ENCODE data around the gene ANKRD35.
"Not testable (repeated sequence)": the region's sequence is repeated elsewhere in the genome, so short reads cannot be mapped to it uniquely, and the experiment has no call there.

Gene ANKRD35

DNA sequence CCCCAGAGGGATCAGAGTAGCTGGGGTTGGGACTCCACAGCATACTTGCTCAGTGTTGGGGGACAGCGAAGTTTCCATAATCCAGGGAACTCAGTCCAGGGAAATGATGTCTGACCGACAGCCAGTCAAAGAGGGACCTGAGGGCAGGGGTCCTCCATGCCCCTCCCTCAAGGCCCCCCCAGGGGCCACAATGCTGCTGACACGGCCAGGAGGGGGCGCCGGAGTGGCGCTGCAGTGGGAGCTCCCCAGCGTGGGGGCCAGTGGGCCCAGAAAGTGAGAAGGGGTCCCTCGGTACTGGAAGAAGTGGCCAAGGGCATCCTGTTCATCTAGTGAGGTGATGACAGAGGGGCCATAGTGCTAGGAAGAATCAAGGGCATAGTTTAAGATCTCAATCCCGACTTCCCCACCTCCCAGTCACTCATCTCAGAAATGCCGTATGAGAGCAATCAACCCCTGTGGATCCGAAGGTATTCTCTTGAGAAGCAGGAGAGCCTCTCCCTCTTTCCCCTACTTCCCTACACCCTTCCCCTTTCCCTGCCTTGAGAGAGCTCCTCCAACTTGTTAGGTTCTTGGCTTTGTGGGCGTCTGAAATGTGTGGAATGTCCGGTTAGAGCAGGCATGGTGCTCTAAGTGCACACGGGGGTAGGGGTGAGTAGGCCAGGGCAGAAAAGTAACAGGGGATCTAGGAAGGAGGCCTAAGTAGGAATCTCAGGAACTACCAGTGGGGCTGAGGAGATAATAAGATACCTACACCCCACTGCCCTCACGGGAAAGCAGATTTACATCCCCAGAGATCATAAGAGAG, 36.1 kb downstream of the ANKRD35 start:
- no peak for ATAC-seq
- no peak overlapping the region for H3K27ac Mint-ChIP-seq
- no peaks in the 10 kb centered on the region for H3K9me3 Mint-ChIP-seq
- peaks cover 52% of the 10 kb centered on the region for H3K36me3 Mint-ChIP-seq
- H3K4me3 Mint-ChIP-seq: no peak overlapping the region
- H3K4me1 Mint-ChIP-seq: peaks cover 9% of the 10 kb centered on the region
- no peaks in the 10 kb centered on the region for H3K27me3 Mint-ChIP-seq

- H3K36me3 Mint-ChIP-seq: peaks cover 36% of the 10 kb centered on the region
- no peaks in the 10 kb centered on the region for H3K9me3 Mint-ChIP-seq
- H3K27me3 Mint-ChIP-seq: no peaks in the 10 kb centered on the region
- no peak overlapping the region for H3K4me3 Mint-ChIP-seq
- no peak overlapping the region for H3K27ac Mint-ChIP-seq
- ATAC-seq: no peak
- peaks cover 9% of the 10 kb centered on the region for H3K4me1 Mint-ChIP-seq
These were observed 37.8 kb downstream of the ANKRD35 start for GRCh38 chr1:145847827-145848226.

- Mint-ChIP-seq H3K4me3 (no peak overlapping the region), H3K27ac (no peak overlapping the region), H3K4me1 (peaks cover 9% of the 10 kb centered on the region), H3K9me3 (no peaks in the 10 kb centered on the region), H3K36me3 (peaks cover 35% of the 10 kb centered on the region), H3K27me3 (no peaks in the 10 kb centered on the region)
- ATAC-seq: no peak
These were observed 39.5 kb downstream of the ANKRD35 start for GRCh38 chr1:145846201-145846612.

GRCh38 chr1:145845514-145846161, 40.0 kb downstream of the ANKRD35 start, which contains the start of gene NUDT17:
Gene NUDT17, plus strand, starts transcription at chr1:145845630. Its CDS starts 11 bp downstream, at chr1:145845641.
- ATAC-seq: peak; percentile 86
- H3K36me3 Mint-ChIP-seq: peaks cover 29% of the 10 kb centered on the region
- no peaks in the 10 kb centered on the region for H3K27me3 Mint-ChIP-seq
- H3K27ac Mint-ChIP-seq: no peak within 1 kb of the TSS
- peaks cover 9% of the 10 kb centered on the region for H3K4me1 Mint-ChIP-seq
- no peak within 1 kb of the TSS for H3K4me3 Mint-ChIP-seq
- H3K9me3 Mint-ChIP-seq: no peaks in the 10 kb centered on the region

DNA sequence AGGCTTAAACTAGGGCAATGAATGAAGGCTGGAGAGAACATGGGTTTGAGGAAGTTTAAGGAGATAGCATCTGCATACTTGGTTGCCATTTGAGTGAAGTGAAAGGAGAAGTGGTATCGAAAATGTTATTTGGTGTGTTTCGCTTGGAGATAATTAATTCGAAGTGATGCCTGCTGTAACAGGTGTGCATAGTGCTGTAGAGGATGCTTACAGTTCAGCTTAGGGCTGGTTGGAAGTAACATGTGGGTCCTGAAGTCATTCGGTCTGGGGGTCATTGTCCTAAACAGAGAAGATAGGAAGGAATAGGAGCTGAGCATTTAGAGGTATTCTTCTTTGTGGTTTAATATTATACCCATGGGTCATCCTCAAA, 40.5 kb downstream of the ANKRD35 start:
- Mint-ChIP-seq H3K36me3 (peaks cover 25% of the 10 kb centered on the region), H3K4me1 (peaks cover 9% of the 10 kb centered on the region), H3K27me3 (no peaks in the 10 kb centered on the region), H3K27ac (no peak overlapping the region), H3K9me3 (no peaks in the 10 kb centered on the region), H3K4me3 (no peak overlapping the region)
- peak; percentile 95 for ATAC-seq

DNA sequence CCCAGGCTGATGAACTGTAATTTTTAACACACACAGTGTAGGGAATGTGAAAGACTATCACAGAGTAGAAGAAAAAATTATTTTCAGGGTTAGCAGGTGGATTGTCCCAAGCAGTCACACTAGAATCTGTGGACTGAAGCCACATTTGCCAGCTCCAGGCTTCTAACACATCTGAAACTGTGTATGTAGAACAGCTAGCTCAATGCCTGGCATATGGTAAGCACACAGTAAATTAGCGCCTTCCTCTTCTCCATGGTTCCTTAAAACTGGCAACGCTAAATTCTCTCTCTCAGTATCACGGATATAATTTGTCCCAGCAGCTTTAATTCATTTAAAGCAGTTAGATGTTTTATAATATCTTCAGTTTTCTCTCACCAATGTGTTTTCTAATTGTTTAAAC, 42.6 kb downstream of the ANKRD35 start:
- Mint-ChIP-seq H3K27me3 (no peaks in the 10 kb centered on the region), H3K4me3 (no peak overlapping the region), H3K36me3 (peaks cover 23% of the 10 kb centered on the region), H3K9me3 (no peaks in the 10 kb centered on the region), H3K27ac (no peak overlapping the region), H3K4me1 (peaks cover 9% of the 10 kb centered on the region)
- no peak for ATAC-seq

DNA sequence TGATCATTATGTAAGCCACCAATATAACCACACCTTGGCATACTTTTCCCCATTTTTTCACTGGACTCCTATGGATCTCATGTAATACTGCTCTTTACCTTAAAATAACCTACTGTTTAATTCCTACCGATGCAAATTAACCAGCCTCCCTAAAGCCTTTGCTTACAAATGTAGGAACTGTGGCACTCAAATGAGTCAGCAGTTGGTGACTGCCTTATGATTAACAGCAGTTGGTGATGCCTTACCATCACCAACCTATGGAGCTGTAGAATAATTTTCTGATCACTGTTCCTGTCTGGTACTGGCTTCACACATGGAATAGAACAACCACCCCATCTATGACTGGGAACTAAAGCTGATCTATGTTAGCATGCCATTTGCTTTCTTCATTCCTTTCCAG, 48.0 kb downstream of the ANKRD35 start:
- ATAC-seq: no peak
- H3K9me3 Mint-ChIP-seq: no peaks in the 10 kb centered on the region
- H3K27me3 Mint-ChIP-seq: no peaks in the 10 kb centered on the region
- H3K27ac Mint-ChIP-seq: no peak overlapping the region
- no peak overlapping the region for H3K4me3 Mint-ChIP-seq
- H3K4me1 Mint-ChIP-seq: no peaks in the 10 kb centered on the region
- peaks cover 47% of the 10 kb centered on the region for H3K36me3 Mint-ChIP-seq

GRCh38 chr1:145830810-145831209, 54.9 kb downstream of the ANKRD35 start:
- not testable (repeated sequence) for H3K9me3 Mint-ChIP-seq, H3K27ac Mint-ChIP-seq, ATAC-seq

GRCh38 chr1:145828367-145829026, 57.2 kb downstream of the ANKRD35 start:
- Mint-ChIP-seq H3K4me3 (no peak overlapping the region), H3K27ac (peak overlapping the region; percentile 1), H3K4me1 (peaks cover 13% of the 10 kb centered on the region), H3K27me3 (no peaks in the 10 kb centered on the region), H3K36me3 (peaks cover 71% of the 10 kb centered on the region), H3K9me3 (no peaks in the 10 kb centered on the region)
- no peak for ATAC-seq

More at GRCh38 chr1:145830810-145831209, 54.9 kb downstream of the ANKRD35 start:
- Mint-ChIP-seq H3K36me3 (peaks cover 72% of the 10 kb centered on the region), H3K4me1 (peaks cover 11% of the 10 kb centered on the region)
- H3K27me3 Mint-ChIP-seq, H3K4me3 Mint-ChIP-seq: not testable (repeated sequence)

DNA sequence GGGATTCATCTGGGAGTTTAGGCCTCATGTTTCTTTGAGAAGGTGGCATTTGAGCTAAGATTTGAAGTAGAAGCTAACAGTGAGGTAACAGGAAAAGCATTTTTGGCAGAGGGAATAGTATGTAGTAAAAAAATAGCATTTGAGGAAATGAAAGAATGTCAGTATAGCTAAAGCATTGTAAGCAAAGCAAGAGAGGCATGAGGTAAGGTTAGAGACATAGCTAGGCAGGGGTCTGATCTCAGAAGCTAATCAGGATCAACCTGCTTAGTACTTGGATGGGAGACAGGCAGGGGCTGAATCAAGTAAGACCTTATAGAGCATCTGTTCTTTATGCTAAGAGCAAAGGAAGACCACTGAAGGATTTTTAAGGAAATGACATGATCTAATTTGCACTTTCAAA, 57.7 kb downstream of the ANKRD35 start:
- no peak for ATAC-seq
- Mint-ChIP-seq H3K36me3 (peaks cover 66% of the 10 kb centered on the region), H3K27me3 (no peaks in the 10 kb centered on the region), H3K4me3 (no peak overlapping the region), H3K9me3 (no peaks in the 10 kb centered on the region), H3K27ac (peak overlapping the region; percentile 1), H3K4me1 (peaks cover 13% of the 10 kb centered on the region)

DNA sequence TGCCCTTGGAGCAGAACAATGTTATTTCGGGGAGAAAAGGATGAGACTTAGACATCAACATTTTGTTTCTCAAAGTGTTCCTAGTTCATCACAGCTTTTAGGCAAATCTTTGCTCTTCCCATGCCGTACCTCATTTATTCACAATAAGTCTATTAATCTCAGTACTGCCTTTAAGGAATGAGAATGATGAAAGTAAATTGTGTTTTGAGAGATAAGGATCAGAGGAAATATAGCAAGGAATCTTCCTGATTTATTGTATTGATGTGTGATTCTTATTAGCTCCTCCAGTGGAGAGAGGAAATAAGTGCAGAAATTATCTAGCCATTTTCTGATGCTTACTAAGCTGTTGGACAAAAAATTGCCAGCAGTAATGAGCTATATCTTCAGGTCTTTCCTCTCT, 59.6 kb downstream of the ANKRD35 start:
- ATAC-seq: no peak
- Mint-ChIP-seq H3K4me3 (no peak overlapping the region), H3K9me3 (no peaks in the 10 kb centered on the region), H3K4me1 (peaks cover 13% of the 10 kb centered on the region), H3K36me3 (peaks cover 49% of the 10 kb centered on the region), H3K27ac (no peak overlapping the region), H3K27me3 (no peaks in the 10 kb centered on the region)

DNA sequence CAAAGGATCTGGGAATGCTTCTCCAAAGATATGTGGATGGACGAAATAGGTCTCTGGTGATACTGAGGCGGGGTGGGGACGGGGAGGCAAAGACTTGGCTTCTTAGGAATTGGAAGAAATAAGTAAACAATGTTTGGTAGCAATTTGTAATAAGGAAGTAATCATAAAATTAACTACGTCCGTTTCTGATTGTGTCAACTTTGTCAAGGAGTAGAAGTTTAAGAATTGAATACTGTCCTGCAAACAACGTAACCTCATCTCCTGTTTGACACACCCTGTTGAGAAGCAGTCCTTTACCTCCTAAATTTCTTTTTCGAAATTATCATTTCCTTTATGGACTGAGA, 61.2 kb downstream of the ANKRD35 start:
- peak overlapping the region; percentile 99 for H3K4me3 Mint-ChIP-seq
- no peak for ATAC-seq
- peaks cover 13% of the 10 kb centered on the region for H3K4me1 Mint-ChIP-seq
- H3K9me3 Mint-ChIP-seq: no peaks in the 10 kb centered on the region
- H3K36me3 Mint-ChIP-seq: peaks cover 35% of the 10 kb centered on the region
- H3K27me3 Mint-ChIP-seq: no peaks in the 10 kb centered on the region
- H3K27ac Mint-ChIP-seq: peak overlapping the region; percentile 97

DNA sequence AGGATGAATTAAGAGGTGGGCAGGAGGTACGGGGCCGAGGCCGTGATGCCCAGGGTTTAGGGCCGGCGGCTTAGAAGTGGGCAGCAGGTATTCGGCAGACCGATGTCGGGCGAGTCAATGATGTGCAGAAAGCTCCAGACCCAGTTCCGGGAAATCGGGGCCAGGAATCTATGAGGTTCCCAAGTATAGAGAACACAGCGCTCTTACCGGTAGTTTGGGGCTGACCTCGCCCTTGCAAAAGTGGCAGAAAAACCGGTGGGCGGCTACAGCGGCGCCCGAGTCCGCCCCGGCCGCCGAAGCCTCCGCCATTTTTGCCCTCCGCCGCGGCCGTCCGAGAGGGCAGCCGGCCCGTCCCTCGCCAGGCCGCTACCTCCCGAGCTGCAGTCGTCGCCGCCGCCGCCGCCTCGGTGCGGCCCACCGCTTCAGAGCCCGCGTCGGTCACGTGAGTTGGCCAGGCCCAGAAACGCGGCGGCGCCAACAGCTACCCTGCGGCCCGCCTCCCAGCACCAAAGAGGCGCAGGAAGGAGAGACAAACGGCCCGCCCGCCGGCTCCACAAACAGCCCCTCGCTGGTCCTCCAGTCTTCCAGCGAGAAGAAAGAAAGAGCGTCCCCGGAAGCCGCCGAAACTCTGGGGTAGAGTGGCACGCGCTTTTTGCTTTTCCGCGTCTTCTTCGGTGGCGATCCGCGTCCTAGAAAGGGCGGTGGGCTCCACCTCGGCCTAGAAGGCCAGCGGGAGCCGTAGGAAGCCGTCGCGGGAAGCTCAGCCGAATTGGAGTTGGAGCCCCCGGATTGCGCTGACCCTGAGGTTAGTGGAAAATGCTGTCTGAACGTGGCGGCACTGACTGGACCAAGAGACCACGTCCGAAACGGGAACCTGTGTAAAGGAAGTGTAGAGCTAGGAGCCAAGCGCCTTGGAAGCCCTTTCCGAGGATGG, 61.8 kb downstream of the ANKRD35 start, which contains the start of the genes POLR3C and RNF115:
POLR3C (plus strand) TSS at position 636 of the 934 bp plus-strand sequence. CDS start 1,577 bp downstream, outside the sequence.
RNF115 (minus strand) TSS at position 531 of the 934 bp plus-strand sequence; CDS start at position 309, 222 bp downstream.
- Mint-ChIP-seq H3K9me3 (no peaks in the 10 kb centered on the region), H3K36me3 (peaks cover 29% of the 10 kb centered on the region), H3K27me3 (no peaks in the 10 kb centered on the region), H3K4me3 (peak within 1 kb of the TSS; percentile 99), H3K4me1 (peaks cover 13% of the 10 kb centered on the region), H3K27ac (peak within 1 kb of the TSS; percentile 97)
- peak; percentile 99 for ATAC-seq

GRCh38 chr1:145822779-145823331, 62.8 kb downstream of the ANKRD35 start:
- not testable (repeated sequence) for H3K4me3 Mint-ChIP-seq, ATAC-seq, H3K27me3 Mint-ChIP-seq, H3K4me1 Mint-ChIP-seq, H3K9me3 Mint-ChIP-seq
- H3K36me3 Mint-ChIP-seq: peaks cover 19% of the 10 kb centered on the region
- H3K27ac Mint-ChIP-seq: peak overlapping the region; percentile 97

Data from stimulated activated memory B cell treated with anti-CD40 and anti-IgM and Interleukin-4, amounts not matched to agents 10 μg/mL and 1 μg/mL and 100 μg/mL, for 72 hours (primary cell).